Activated T-cell treated with anti-CD3 and anti-CD28 coated beads, Interleukin-2, amount 50 U/mL, for 24 hours (primary cell): Measurements from ENCODE around the gene TTPAL.
A peak's percentile ranks its signal among the peaks of the same experiment; 100 is the strongest.
"Not testable (repeated sequence)": the region's sequence is repeated elsewhere in the genome, so short reads cannot be mapped to it uniquely, and the experiment has no call there.

Source experiments
- DNase-seq: peaks from one replicate; pipeline ENCODE4 v3.0.0-alpha.2; 2020
- H3K27ac Mint-ChIP-seq: 2 replicates; pipeline ENCODE4 v1.8.0; 2020; ENCODE audit warnings: mild to moderate bottlenecking, mixed read lengths
- H3K27me3 Mint-ChIP-seq: 2 replicates; pipeline ENCODE4 v1.8.0; 2020; ENCODE audit warnings: mixed read lengths
- H3K36me3 Mint-ChIP-seq: 2 replicates; pipeline ENCODE4 v1.8.0; 2020; ENCODE audit warnings: low read depth, mixed read lengths
- H3K4me1 Mint-ChIP-seq: 2 replicates; pipeline ENCODE4 v1.8.0; 2020; ENCODE audit warnings: low read depth, mixed read lengths
- H3K4me3 Mint-ChIP-seq: 2 replicates; pipeline ENCODE4 v1.8.0; 2020; ENCODE audit warnings: mild to moderate bottlenecking, moderate library complexity, mixed read lengths
- H3K9me3 Mint-ChIP-seq: 2 replicates; pipeline ENCODE4 v1.8.0; 2020; ENCODE audit warnings: mixed read lengths

Gene TTPAL

GRCh38 chr20:44471481-44471882 lies 4.2 kb upstream of the TTPAL start:
- no peaks in the 10 kb centered on the region for H3K27me3 Mint-ChIP-seq
- H3K4me3 Mint-ChIP-seq = no peak overlapping the region
- no peaks in the 10 kb centered on the region for H3K9me3 Mint-ChIP-seq
- peaks cover 13% of the 10 kb centered on the region for H3K4me1 Mint-ChIP-seq
- no peak overlapping the region for H3K27ac Mint-ChIP-seq
- peaks cover 8% of the 10 kb centered on the region for H3K36me3 Mint-ChIP-seq
- DNase-seq = no peak

- peaks cover 21% of the 10 kb centered on the region for H3K4me1 Mint-ChIP-seq
- H3K27ac Mint-ChIP-seq, H3K36me3 Mint-ChIP-seq, H3K27me3 Mint-ChIP-seq, H3K9me3 Mint-ChIP-seq, DNase-seq, H3K4me3 Mint-ChIP-seq: not testable (repeated sequence)
Observed at GRCh38 chr20:44472283-44472682, 3.4 kb upstream of the TTPAL start.

GRCh38 chr20:44475372-44475693 lies 341 bp upstream of the TTPAL start:
- H3K27ac Mint-ChIP-seq = peak overlapping the region; percentile 99
- peak overlapping the region; percentile 97 for H3K4me3 Mint-ChIP-seq
- H3K9me3 Mint-ChIP-seq = no peaks in the 10 kb centered on the region
- no peaks in the 10 kb centered on the region for H3K27me3 Mint-ChIP-seq
- peaks cover 23% of the 10 kb centered on the region for H3K4me1 Mint-ChIP-seq
- H3K36me3 Mint-ChIP-seq = peaks cover 19% of the 10 kb centered on the region
- no peak for DNase-seq

GRCh38 chr20:44477151-44477550 lies 1.5 kb downstream of the TTPAL start:
- Mint-ChIP-seq H3K4me3 (peak overlapping the region; percentile 97), H3K36me3 (peaks cover 37% of the 10 kb centered on the region), H3K9me3 (no peaks in the 10 kb centered on the region), H3K4me1 (peaks cover 23% of the 10 kb centered on the region), H3K27ac (peak overlapping the region; percentile 99), H3K27me3 (no peaks in the 10 kb centered on the region)
- DNase-seq = no peak

- peaks cover 47% of the 10 kb centered on the region for H3K36me3 Mint-ChIP-seq
- no peak for DNase-seq
- no peak overlapping the region for H3K4me3 Mint-ChIP-seq
- peaks cover 23% of the 10 kb centered on the region for H3K4me1 Mint-ChIP-seq
- H3K27ac Mint-ChIP-seq = peak overlapping the region; percentile 8
- H3K27me3 Mint-ChIP-seq = no peaks in the 10 kb centered on the region
- H3K9me3 Mint-ChIP-seq = no peaks in the 10 kb centered on the region
Observed at GRCh38 chr20:44478206-44478605, 2.5 kb downstream of the TTPAL start.

GRCh38 chr20:44479643-44480042 lies 4.0 kb downstream of the TTPAL start:
- H3K27ac Mint-ChIP-seq = no peak overlapping the region

GRCh38 chr20:44480097-44480496 lies 4.4 kb downstream of the TTPAL start:
- Mint-ChIP-seq H3K27ac (peak overlapping the region; percentile 5), H3K27me3 (no peaks in the 10 kb centered on the region), H3K4me3 (no peak overlapping the region), H3K9me3 (no peaks in the 10 kb centered on the region), H3K4me1 (peaks cover 22% of the 10 kb centered on the region), H3K36me3 (peaks cover 64% of the 10 kb centered on the region)
- no peak for DNase-seq

More at GRCh38 chr20:44479643-44480042, 4.0 kb downstream of the TTPAL start:
- Mint-ChIP-seq H3K4me3 (no peak overlapping the region), H3K4me1 (peaks cover 24% of the 10 kb centered on the region), H3K36me3 (peaks cover 61% of the 10 kb centered on the region), H3K27me3 (no peaks in the 10 kb centered on the region), H3K9me3 (no peaks in the 10 kb centered on the region)
- no peak for DNase-seq

- peak overlapping the region; percentile 17 for H3K27ac Mint-ChIP-seq
- H3K4me3 Mint-ChIP-seq = no peak overlapping the region
- no peak for DNase-seq
- peaks cover 14% of the 10 kb centered on the region for H3K4me1 Mint-ChIP-seq
- no peaks in the 10 kb centered on the region for H3K27me3 Mint-ChIP-seq
- no peaks in the 10 kb centered on the region for H3K9me3 Mint-ChIP-seq
- H3K36me3 Mint-ChIP-seq = peaks cover 72% of the 10 kb centered on the region
Observed at GRCh38 chr20:44481719-44482416, 6.2 kb downstream of the TTPAL start.

- H3K4me3 Mint-ChIP-seq = no peak overlapping the region
Observed at GRCh38 chr20:44483112-44483511, 7.4 kb downstream of the TTPAL start.

GRCh38 chr20:44485078-44485829 lies 9.6 kb downstream of the TTPAL start:
- H3K27me3 Mint-ChIP-seq = no peaks in the 10 kb centered on the region
- peak overlapping the region; percentile 39 for H3K27ac Mint-ChIP-seq
- H3K4me1 Mint-ChIP-seq = peaks cover 17% of the 10 kb centered on the region
- H3K9me3 Mint-ChIP-seq = no peaks in the 10 kb centered on the region
- H3K4me3 Mint-ChIP-seq = no peak overlapping the region
- no peak for DNase-seq
- H3K36me3 Mint-ChIP-seq = peaks cover 94% of the 10 kb centered on the region

More at GRCh38 chr20:44483112-44483511, 7.4 kb downstream of the TTPAL start:
- Mint-ChIP-seq H3K4me1 (peaks cover 9% of the 10 kb centered on the region), H3K9me3 (no peaks in the 10 kb centered on the region), H3K27me3 (no peaks in the 10 kb centered on the region), H3K27ac (no peak overlapping the region), H3K36me3 (peaks cover 82% of the 10 kb centered on the region)
- no peak for DNase-seq

- peak overlapping the region; percentile 71 for H3K27ac Mint-ChIP-seq
Observed at GRCh38 chr20:44485830-44486198, 10.1 kb downstream of the TTPAL start.

GRCh38 chr20:44488551-44488950 lies 12.9 kb downstream of the TTPAL start:
- Mint-ChIP-seq H3K9me3 (no peaks in the 10 kb centered on the region), H3K4me1 (peaks cover 35% of the 10 kb centered on the region), H3K27me3 (no peaks in the 10 kb centered on the region), H3K4me3 (no peak overlapping the region), H3K36me3 (peaks cover 94% of the 10 kb centered on the region), H3K27ac (peak overlapping the region; percentile 38)
- no peak for DNase-seq

More at GRCh38 chr20:44485830-44486198, 10.1 kb downstream of the TTPAL start:
- H3K4me1 Mint-ChIP-seq = peaks cover 20% of the 10 kb centered on the region
- no peak overlapping the region for H3K4me3 Mint-ChIP-seq
- H3K36me3 Mint-ChIP-seq = peaks cover 94% of the 10 kb centered on the region
- no peaks in the 10 kb centered on the region for H3K27me3 Mint-ChIP-seq
- no peak for DNase-seq
- H3K9me3 Mint-ChIP-seq = no peaks in the 10 kb centered on the region

- Mint-ChIP-seq H3K4me3 (no peak overlapping the region), H3K27ac (peak overlapping the region; percentile 86), H3K27me3 (no peaks in the 10 kb centered on the region), H3K36me3 (peaks cover 94% of the 10 kb centered on the region), H3K9me3 (no peaks in the 10 kb centered on the region), H3K4me1 (peaks cover 40% of the 10 kb centered on the region)
- no peak for DNase-seq
Observed at GRCh38 chr20:44489223-44489622, 13.5 kb downstream of the TTPAL start.

- Mint-ChIP-seq H3K27me3 (no peaks in the 10 kb centered on the region), H3K4me1 (peaks cover 46% of the 10 kb centered on the region), H3K9me3 (no peaks in the 10 kb centered on the region), H3K27ac (peak overlapping the region; percentile 86), H3K4me3 (no peak overlapping the region), H3K36me3 (peaks cover 96% of the 10 kb centered on the region)
- DNase-seq = no peak
Observed at GRCh38 chr20:44489931-44490330, 14.3 kb downstream of the TTPAL start.
